ENCODE results near the gene SERPINB7.
"Not testable (repeated sequence)": the region's sequence is repeated elsewhere in the genome, so short reads cannot be mapped to it uniquely, and the experiment has no call there.

SERPINB7 gene

GRCh38 chr18:63775166-63775730 is at the start of gene SERPINB7:
Gene SERPINB7, plus strand, starts transcription at chr18:63775418. Its CDS starts 6,955 bp downstream, at chr18:63782373.
- Mint-ChIP-seq H3K27me3 (peaks cover 9% of the 10 kb centered on the region), H3K9me3 (ENCODE audit: low read depth) (no peaks in the 10 kb centered on the region)

DNA sequence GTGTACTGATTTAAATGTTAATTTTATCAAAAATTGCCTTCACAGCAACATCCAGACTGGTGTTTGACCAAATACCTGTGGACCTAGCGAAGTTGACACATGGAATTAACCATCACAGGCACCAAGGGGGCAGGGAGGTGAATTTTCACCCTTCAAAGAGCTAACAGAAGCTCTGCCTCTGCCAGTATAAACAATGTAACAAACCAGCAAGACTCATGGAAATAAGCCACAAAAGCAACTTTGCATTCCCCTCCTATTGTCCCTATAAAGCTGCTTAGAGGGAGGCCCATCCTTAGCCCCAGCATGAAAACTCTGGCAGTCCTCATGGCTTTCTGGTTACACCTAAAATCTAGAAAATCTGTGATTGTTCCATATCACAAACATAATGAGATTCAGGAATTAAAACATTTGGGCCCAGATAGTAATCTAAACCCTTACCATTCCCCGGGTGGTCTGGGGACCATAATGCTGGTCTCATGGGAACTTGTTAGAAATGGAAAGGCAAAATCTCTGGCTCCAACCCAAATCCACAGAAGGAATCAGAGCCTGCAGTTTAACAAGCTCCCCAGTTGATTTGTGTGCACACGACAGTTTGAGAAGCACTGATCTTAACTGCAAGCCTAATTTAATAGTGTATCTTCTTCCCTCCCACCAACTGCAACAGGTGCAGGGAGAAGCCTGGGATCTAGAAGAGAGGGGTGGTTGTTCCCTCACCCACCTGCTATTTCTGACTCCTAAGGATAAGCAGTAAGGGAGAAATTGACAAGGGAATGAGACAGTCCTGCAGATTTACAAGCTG is 49.3 kb upstream of the SERPINB7 start:
- Mint-ChIP-seq H3K27me3 (peaks cover 9% of the 10 kb centered on the region), H3K4me1 (ENCODE audit: low read depth) (no peaks in the 10 kb centered on the region), H3K27ac (no peak overlapping the region), H3K4me3 (no peak overlapping the region), H3K36me3 (no peaks in the 10 kb centered on the region), H3K9me3 (ENCODE audit: low read depth) (peaks cover 3% of the 10 kb centered on the region)

More at GRCh38 chr18:63775166-63775730, at the start of gene SERPINB7:
- H3K4me1 Mint-ChIP-seq (ENCODE audit: low read depth), result no peaks in the 10 kb centered on the region
- H3K36me3 Mint-ChIP-seq, result no peaks in the 10 kb centered on the region
- no peak within 1 kb of the TSS for H3K4me3 Mint-ChIP-seq
- H3K27ac Mint-ChIP-seq, result no peak within 1 kb of the TSS

DNA sequence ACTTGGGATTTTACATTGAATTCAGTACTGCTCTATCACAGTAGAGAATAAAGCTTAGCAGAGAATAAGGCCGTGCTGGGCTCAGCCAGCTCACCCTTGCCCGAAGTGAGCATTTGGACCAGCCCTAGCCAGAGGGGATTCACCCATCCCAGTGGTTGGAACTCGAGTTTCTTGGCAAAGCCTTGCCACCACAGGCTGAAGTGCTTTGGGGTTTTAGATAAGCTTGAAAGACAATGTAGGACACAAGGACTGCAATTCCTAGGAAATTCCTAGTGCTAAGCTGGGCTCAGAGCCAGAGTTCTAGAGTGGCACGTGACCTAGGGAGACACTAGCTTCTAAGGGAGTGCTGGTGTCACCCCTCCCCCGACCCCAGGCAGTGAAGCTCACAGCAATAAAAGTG is 44.4 kb upstream of the SERPINB7 start:
- H3K36me3 Mint-ChIP-seq, result no peaks in the 10 kb centered on the region
- peaks cover 3% of the 10 kb centered on the region for H3K9me3 Mint-ChIP-seq (ENCODE audit: low read depth)
- peaks cover 9% of the 10 kb centered on the region for H3K27me3 Mint-ChIP-seq
- no peak overlapping the region for H3K4me3 Mint-ChIP-seq
- no peak overlapping the region for H3K27ac Mint-ChIP-seq
- no peaks in the 10 kb centered on the region for H3K4me1 Mint-ChIP-seq (ENCODE audit: low read depth)

DNA sequence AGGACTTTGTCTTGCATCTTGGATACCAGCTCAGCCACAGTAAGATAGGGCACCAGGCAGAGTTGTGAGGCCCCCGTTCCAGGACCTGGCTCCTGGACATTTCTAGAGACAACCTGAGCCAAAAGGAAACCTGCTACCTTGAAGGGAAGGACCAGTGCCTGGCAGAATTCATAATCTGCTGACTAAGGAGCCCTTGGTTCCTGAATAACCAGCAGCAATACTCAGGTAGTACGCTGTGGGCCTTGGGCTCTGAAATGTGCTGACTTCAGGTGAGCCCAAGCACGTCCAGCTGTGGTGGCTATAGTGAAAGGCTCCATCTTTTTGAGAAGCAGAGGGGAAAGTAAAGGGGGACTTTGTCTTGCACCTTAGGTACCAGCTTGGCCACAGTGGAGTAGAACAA is 44.0 kb upstream of the SERPINB7 start:
- H3K9me3 Mint-ChIP-seq (ENCODE audit: low read depth), result peaks cover 3% of the 10 kb centered on the region
- H3K27ac Mint-ChIP-seq, result no peak overlapping the region
- no peak overlapping the region for H3K4me3 Mint-ChIP-seq
- no peaks in the 10 kb centered on the region for H3K36me3 Mint-ChIP-seq
- H3K27me3 Mint-ChIP-seq, result peaks cover 6% of the 10 kb centered on the region
- H3K4me1 Mint-ChIP-seq (ENCODE audit: low read depth), result no peaks in the 10 kb centered on the region

GRCh38 chr18:63736876-63737275 is 38.3 kb upstream of the SERPINB7 start:
- no peaks in the 10 kb centered on the region for H3K27me3 Mint-ChIP-seq
- H3K36me3 Mint-ChIP-seq, result no peaks in the 10 kb centered on the region
- no peaks in the 10 kb centered on the region for H3K4me1 Mint-ChIP-seq (ENCODE audit: low read depth)
- no peaks in the 10 kb centered on the region for H3K9me3 Mint-ChIP-seq (ENCODE audit: low read depth)
- no peak overlapping the region for H3K4me3 Mint-ChIP-seq
- no peak overlapping the region for H3K27ac Mint-ChIP-seq

DNA sequence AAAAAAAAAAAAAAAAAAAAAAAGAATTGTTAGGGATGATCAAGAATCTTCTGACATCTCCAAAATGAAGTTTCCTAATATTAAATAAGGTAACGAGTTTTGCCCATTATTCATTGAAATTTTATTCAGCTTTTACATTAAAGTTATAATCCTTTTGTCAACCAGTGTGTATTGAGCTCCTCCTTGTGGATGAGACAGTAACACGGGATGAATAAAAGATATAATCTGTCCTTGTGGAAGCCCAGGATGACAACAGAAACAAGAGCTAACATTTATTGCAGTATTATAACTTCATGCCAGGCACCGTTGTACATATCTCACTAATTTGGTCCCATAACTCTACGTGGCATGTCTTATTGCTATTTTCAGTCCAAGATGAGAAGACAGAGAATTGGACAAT is 33.4 kb upstream of the SERPINB7 start:
- H3K27ac Mint-ChIP-seq, result no peak overlapping the region
- peaks cover 2% of the 10 kb centered on the region for H3K9me3 Mint-ChIP-seq (ENCODE audit: low read depth)
- H3K36me3 Mint-ChIP-seq, result no peaks in the 10 kb centered on the region
- H3K4me1 Mint-ChIP-seq (ENCODE audit: low read depth), result no peaks in the 10 kb centered on the region
- no peak overlapping the region for H3K4me3 Mint-ChIP-seq
- no peaks in the 10 kb centered on the region for H3K27me3 Mint-ChIP-seq

DNA sequence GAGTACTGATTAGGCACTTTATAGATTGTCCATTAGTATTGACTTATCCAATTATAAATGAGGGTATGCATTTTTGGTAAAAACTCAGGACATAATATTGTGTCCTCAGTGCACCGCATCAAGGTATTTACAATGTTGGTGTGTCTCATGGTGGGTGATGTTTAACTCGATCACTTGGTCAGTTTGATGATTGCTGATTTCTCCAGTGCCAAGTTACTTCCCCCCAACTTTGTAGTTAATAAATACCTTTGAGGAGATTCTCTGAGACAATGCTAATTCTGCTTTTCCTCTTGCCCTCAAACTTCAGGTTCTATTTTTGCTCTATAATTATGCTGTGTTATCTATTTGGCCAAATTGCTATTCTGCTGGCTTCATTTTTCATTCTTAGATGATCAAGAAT is 28.2 kb upstream of the SERPINB7 start:
- Mint-ChIP-seq H3K9me3 (ENCODE audit: low read depth) (peaks cover 6% of the 10 kb centered on the region), H3K36me3 (no peaks in the 10 kb centered on the region), H3K4me1 (ENCODE audit: low read depth) (no peaks in the 10 kb centered on the region), H3K27me3 (no peaks in the 10 kb centered on the region), H3K27ac (no peak overlapping the region), H3K4me3 (no peak overlapping the region)

GRCh38 chr18:63749489-63749888 is 25.7 kb upstream of the SERPINB7 start:
- Mint-ChIP-seq H3K27ac (no peak overlapping the region), H3K4me1 (ENCODE audit: low read depth) (no peaks in the 10 kb centered on the region), H3K9me3 (ENCODE audit: low read depth) (peaks cover 6% of the 10 kb centered on the region), H3K27me3 (peaks cover 3% of the 10 kb centered on the region), H3K36me3 (no peaks in the 10 kb centered on the region), H3K4me3 (no peak overlapping the region)

DNA sequence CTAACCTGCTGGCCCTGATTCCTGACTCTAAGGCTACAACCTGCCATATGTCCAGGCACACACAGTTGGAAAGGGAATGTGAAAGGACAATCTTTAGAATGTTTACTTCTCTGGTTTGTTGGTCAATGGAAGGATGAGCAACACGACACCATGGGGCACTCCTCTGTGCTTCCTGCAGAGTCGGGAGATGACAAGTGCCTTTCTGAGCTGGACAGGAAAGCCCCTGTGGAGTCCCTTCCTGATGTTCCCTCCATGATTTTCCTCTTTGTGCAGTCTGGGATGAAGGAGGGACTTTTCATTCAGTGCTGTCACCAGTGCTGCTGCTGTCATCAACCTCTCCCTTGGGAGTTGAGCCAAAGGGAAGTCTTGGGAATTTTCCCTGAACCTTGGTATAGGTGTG is 22.6 kb upstream of the SERPINB7 start:
- Mint-ChIP-seq H3K9me3 (ENCODE audit: low read depth) (peaks cover 4% of the 10 kb centered on the region), H3K4me3 (no peak overlapping the region), H3K4me1 (ENCODE audit: low read depth) (no peaks in the 10 kb centered on the region), H3K27ac (no peak overlapping the region), H3K36me3 (no peaks in the 10 kb centered on the region), H3K27me3 (peaks cover 3% of the 10 kb centered on the region)

DNA sequence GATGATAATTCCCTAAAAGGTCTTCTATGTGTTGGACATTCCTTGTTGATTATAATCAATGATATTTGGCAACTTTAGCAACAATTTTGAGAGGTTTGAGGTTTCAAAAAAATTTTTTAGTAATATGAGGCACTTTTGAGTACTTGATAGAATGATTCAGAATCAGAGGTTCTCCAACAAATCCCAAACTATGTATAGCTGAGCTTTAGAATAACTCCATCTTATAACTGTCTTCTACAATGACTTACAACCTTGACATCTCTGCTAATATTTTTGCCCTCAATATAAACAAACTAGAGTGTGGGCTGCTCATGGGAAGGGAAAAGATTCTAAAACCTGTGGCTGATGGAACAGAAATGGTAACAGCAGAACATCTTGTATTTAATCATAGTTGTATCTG is 21.5 kb upstream of the SERPINB7 start:
- Mint-ChIP-seq H3K36me3 (no peaks in the 10 kb centered on the region), H3K27ac (no peak overlapping the region), H3K4me1 (ENCODE audit: low read depth) (no peaks in the 10 kb centered on the region), H3K27me3 (peaks cover 3% of the 10 kb centered on the region), H3K4me3 (no peak overlapping the region), H3K9me3 (ENCODE audit: low read depth) (peaks cover 9% of the 10 kb centered on the region)

DNA sequence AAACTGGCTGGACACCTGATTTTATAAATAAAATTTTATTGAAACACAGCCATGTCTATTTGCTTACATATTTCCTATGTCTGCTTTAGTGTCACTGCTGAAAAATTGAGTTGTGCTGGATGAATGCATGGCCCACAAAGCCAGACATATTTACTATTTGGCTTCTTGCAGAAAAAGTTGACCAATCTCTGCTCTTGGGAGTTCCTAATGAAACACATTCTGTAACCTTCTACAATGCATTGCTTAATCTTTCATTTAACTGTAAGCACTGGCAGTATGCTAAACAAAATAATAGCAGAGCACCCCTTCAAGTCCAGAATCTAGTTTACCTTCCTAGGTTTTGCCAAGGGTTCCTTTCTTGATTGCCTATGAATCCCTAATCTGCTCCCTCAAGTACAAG is 17.7 kb upstream of the SERPINB7 start:
- no peaks in the 10 kb centered on the region for H3K4me1 Mint-ChIP-seq (ENCODE audit: low read depth)
- H3K9me3 Mint-ChIP-seq (ENCODE audit: low read depth), result peaks cover 18% of the 10 kb centered on the region
- H3K27ac Mint-ChIP-seq, result no peak overlapping the region
- H3K36me3 Mint-ChIP-seq, result peaks cover 4% of the 10 kb centered on the region
- H3K4me3 Mint-ChIP-seq, result no peak overlapping the region
- peaks cover 6% of the 10 kb centered on the region for H3K27me3 Mint-ChIP-seq

DNA sequence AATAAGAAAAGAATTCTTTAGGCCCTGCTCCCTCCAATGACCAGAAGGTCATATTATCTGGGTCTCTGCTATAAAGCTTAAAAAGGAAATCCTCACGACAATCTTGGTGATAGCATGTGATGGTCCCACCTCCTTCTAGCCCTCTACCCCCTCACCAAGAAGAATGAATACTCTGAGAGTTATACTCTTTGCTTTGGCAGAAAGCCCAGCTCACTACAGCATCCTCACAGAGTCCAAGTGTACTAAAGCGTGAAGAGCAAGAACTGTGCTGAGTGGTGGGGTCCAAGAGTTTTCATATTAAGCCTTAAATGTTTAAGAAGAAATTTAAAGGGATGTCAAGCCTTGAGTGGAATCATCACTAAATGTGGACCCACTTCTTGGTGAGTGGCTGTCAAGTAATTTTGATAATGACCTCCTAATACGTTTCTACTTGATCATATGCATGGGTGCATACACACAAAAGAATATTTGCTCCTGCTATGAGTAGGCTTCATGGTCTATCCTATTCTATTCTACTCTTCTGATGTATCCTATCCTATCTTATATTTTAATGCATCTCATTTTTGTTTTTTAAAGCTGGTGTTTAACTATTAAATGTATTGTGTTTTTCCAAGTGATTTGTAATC is 16.5 kb upstream of the SERPINB7 start:
- H3K4me1 Mint-ChIP-seq (ENCODE audit: low read depth), result no peaks in the 10 kb centered on the region
- peaks cover 6% of the 10 kb centered on the region for H3K27me3 Mint-ChIP-seq
- H3K36me3 Mint-ChIP-seq, result peaks cover 4% of the 10 kb centered on the region
- H3K27ac Mint-ChIP-seq, result no peak overlapping the region
- H3K9me3 Mint-ChIP-seq (ENCODE audit: low read depth), result peaks cover 18% of the 10 kb centered on the region
- H3K4me3 Mint-ChIP-seq, result no peak overlapping the region

GRCh38 chr18:63759786-63760185 is 15.4 kb upstream of the SERPINB7 start:
- H3K27me3 Mint-ChIP-seq; H3K4me3 Mint-ChIP-seq; H3K27ac Mint-ChIP-seq; H3K36me3 Mint-ChIP-seq; H3K4me1 Mint-ChIP-seq (ENCODE audit: low read depth): not testable (repeated sequence)
- peaks cover 18% of the 10 kb centered on the region for H3K9me3 Mint-ChIP-seq (ENCODE audit: low read depth)

DNA sequence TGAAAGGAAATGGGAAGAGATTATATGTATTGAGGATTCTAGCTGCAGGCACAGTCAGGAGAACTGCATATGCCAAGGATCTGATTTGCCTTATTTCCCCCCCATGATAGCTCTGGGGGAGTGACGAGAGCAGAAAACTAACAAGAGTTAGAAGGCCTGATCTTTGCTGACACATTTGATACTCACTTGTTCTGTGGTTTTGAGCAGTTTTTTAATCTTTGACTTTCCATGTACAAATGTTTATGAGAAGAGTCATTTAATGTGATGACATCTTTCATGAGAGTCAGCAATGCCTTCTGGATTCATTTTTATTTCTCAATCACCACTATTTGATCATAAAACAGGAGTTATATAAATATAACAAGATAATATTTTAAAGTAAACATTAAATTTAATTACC is 12.7 kb upstream of the SERPINB7 start:
- Mint-ChIP-seq H3K27me3 (peaks cover 3% of the 10 kb centered on the region), H3K4me1 (ENCODE audit: low read depth) (no peaks in the 10 kb centered on the region), H3K4me3 (no peak overlapping the region), H3K27ac (no peak overlapping the region), H3K36me3 (peaks cover 4% of the 10 kb centered on the region), H3K9me3 (ENCODE audit: low read depth) (peaks cover 18% of the 10 kb centered on the region)

DNA sequence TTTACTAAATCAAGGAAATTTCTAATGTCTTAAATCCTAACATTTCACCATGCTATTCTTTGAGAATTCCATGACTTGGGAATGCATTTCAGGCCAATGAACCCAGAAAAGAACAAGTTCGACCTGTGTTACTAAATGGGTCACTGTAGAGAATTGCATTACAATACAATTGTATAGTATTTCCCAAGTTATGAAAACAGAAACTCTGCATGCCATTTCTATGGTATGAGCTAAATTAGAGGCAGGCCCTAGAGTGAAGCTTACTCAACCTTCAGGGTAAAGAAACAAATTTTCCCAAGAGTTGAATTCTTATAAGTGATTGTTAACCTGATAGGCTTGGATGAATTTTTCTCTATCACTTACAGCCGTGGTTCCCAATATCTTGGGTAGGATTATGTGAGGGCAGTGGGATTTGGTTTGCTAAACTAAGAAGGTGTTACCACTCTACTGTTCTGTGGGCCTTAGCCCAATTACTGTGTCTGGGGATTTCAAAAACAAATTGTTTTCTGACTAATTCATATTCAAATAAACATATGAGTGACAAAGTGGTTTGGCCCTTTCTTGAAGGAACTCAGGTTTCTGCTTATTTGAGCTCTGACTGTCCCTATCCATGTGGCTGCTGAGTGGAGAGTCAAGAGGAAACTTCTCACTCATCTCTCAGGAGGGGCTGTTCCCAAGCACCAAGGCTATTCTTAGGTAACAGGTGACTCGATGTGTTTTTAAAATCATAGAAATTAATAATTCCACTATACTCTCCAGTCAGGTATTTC is 11.2 kb upstream of the SERPINB7 start:
- H3K9me3 Mint-ChIP-seq (ENCODE audit: low read depth), result peaks cover 13% of the 10 kb centered on the region
- no peak overlapping the region for H3K27ac Mint-ChIP-seq
- H3K36me3 Mint-ChIP-seq, result peaks cover 4% of the 10 kb centered on the region
- no peaks in the 10 kb centered on the region for H3K4me1 Mint-ChIP-seq (ENCODE audit: low read depth)
- no peak overlapping the region for H3K4me3 Mint-ChIP-seq
- peaks cover 3% of the 10 kb centered on the region for H3K27me3 Mint-ChIP-seq
